A673 (cell line): ENCODE data around the gene CBX8. TPM values are rescaled to one million over a fixed set of nuclear protein-coding genes. Genes with fewer than 3 reads are reported as not detected.

Source experiments
- BruUV-seq: library from RNA; stranded (reverse); fragments of 400-500 nt; replicated peaks from 2 replicates; lab custom pipeline; 2021; lab: Mats Ljungman, UMichigan
- CTCF ChIA-PET: fragments of 300-600 bp; sonication (Branson Sonifier 250); formaldehyde crosslinking; loops from one replicate; lab custom pipeline; 2022; ENCODE audit warnings: antibody characterized with exemption; lab: Charles Lee
- POLR2A ChIA-PET: fragments of 300-600 bp; sonication (Branson Sonifier 250); formaldehyde crosslinking; loops from one replicate; lab custom pipeline; 2022; ENCODE audit warnings: antibody characterized with exemption; ENCODE audit not compliant: low non-redundant PET; lab: Charles Lee
- DNase-seq: peaks from one replicate; pipeline ENCODE4 v3.0.0-alpha.2; 2015; ENCODE audit warnings: low spot score
- H3K27ac ChIP-seq: fragments of 200-600 bp; sonication (generic); 2 replicates; pipeline ENCODE4 v1.5.1; 2016; ENCODE audit warnings: mixed run types, low read depth, mild to moderate bottlenecking, mixed read lengths, antibody characterized with exemption, low read length; ENCODE audit not compliant: poor library complexity, severe bottlenecking
- H3K27me3 ChIP-seq: fragments of 200-600 bp; sonication (generic); replicated peaks from 2 replicates; pipeline ENCODE4 v1.6.1; 2017; ENCODE audit warnings: mixed run types, low read depth, mild to moderate bottlenecking, mixed read lengths, antibody characterized with exemption, low read length; ENCODE audit not compliant: insufficient read depth, poor library complexity
- H3K36me3 ChIP-seq: fragments of 200-600 bp; sonication (generic); 2 replicates; pipeline ENCODE4 v1.6.1; 2016; ENCODE audit warnings: mixed run types, mild to moderate bottlenecking, mixed read lengths, antibody characterized with exemption, low read length; ENCODE audit not compliant: insufficient read depth, poor library complexity, severe bottlenecking
- H3K4me1 ChIP-seq: fragments of 200-600 bp; sonication (generic); 2 replicates; pipeline ENCODE4 v1.6.1; 2017; ENCODE audit warnings: mixed run types, mild to moderate bottlenecking, mixed read lengths, antibody characterized with exemption, low read length; ENCODE audit not compliant: insufficient read depth, poor library complexity, severe bottlenecking
- H3K4me3 ChIP-seq: fragments of 200-600 bp; sonication (generic); 2 replicates; pipeline ENCODE4 v1.5.1; 2016; ENCODE audit warnings: low read depth, mixed run types, mild to moderate bottlenecking, mixed read lengths, low read length; ENCODE audit not compliant: poor library complexity, severe bottlenecking
- H3K9me3 ChIP-seq: fragments of 200-600 bp; sonication (generic); 2 replicates; pipeline ENCODE4 v1.6.1; 2016; ENCODE audit warnings: mixed run types, low read depth, mild to moderate bottlenecking, mixed read lengths, antibody characterized with exemption, low read length; ENCODE audit not compliant: poor library complexity, severe bottlenecking
- CTCF ChIP-seq: fragments of 300-800, 200-600 bp; sonication (generic); conservative IDR thresholded peaks from 2 replicates; pipeline ENCODE4 v1.5.1; 2017; ENCODE audit warnings: low read depth, mild to moderate bottlenecking, antibody characterized with exemption, low read length, moderate library complexity, mixed read lengths
- EZH2 ChIP-seq: fragments of 200-600 bp; sonication (generic); IDR thresholded peaks from 2 replicates; pipeline ENCODE4 v1.6.1; 2017; ENCODE audit warnings: borderline replicate concordance, low read depth, mild to moderate bottlenecking, mixed read lengths, antibody characterized with exemption, low read length; ENCODE audit not compliant: poor library complexity, severe bottlenecking
- intact Hi-C: fragments of 100-400 bp; cut with micrococcal nuclease; formaldehyde crosslinking; loops from one replicate; pipeline ENCODE4 v1.10.0; 2022; ENCODE audit not compliant: unreplicated experiment
- total RNA-seq: library from RNA; stranded (reverse); gene quantifications from 2 replicates; pipeline ENCODE4 v1.2.3, GENCODE V29; 2021

The CBX8 gene
- total RNA-seq, 1 experiment from 2014 or later: 27.0 TPM

- TF ChIP-seq EZH2 (no peak), CTCF (no peak)
- CTCF ChIA-PET: no interaction called here
Measured at GRCh38 chr17:79815836-79816461, 19.1 kb upstream of the CBX8 start.

GRCh38 chr17:79814974-79815835, 18.3 kb upstream of the CBX8 start:
- Histone ChIP-seq H3K27ac (no peak overlapping the region), H3K4me3 (no peak overlapping the region), H3K36me3 (no peaks in the 10 kb centered on the region), H3K4me1 (peaks cover 23% of the 10 kb centered on the region), H3K27me3 (no peaks in the 10 kb centered on the region), H3K9me3 (no peaks in the 10 kb centered on the region)
- no peak for DNase-seq
- POLR2A ChIA-PET: no interaction called here
- CTCF ChIA-PET: no interaction called here
- TF ChIP-seq CTCF (no peak), EZH2 (no peak)
- no TSS peak for BruUV-seq
- intact Hi-C loops: no loop called here

More at GRCh38 chr17:79815836-79816461, 19.1 kb upstream of the CBX8 start:
- Histone ChIP-seq H3K9me3 (no peaks in the 10 kb centered on the region), H3K4me3 (no peak overlapping the region), H3K36me3 (no peaks in the 10 kb centered on the region), H3K27ac (no peak overlapping the region), H3K4me1 (peaks cover 21% of the 10 kb centered on the region), H3K27me3 (no peaks in the 10 kb centered on the region)
- intact Hi-C loops: no loop called here
- BruUV-seq: no TSS peak
- DNase-seq: no peak
- POLR2A ChIA-PET: no interaction called here

- Histone ChIP-seq H3K4me3 (no peak overlapping the region), H3K4me1 (peaks cover 23% of the 10 kb centered on the region), H3K27me3 (no peaks in the 10 kb centered on the region), H3K9me3 (no peaks in the 10 kb centered on the region), H3K36me3 (no peaks in the 10 kb centered on the region), H3K27ac (no peak overlapping the region)
- no peak for DNase-seq
- BruUV-seq: no TSS peak
- intact Hi-C loops: no loop called here
- ChIA-PET CTCF (interaction anchor here (0.5 kb wide), 1 partner anchor 18 kb away, joined by 6 read pairs; no protein-coding TSS in a partner anchor), POLR2A (interaction anchor here (0.5 kb wide), 1 partner anchor 25 kb away, joined by 8 read pairs; the partner anchor contains the start of gene CBX4)
- TF ChIP-seq CTCF (no peak), EZH2 (no peak)
Measured at GRCh38 chr17:79814127-79814973, 17.5 kb upstream of the CBX8 start.
